ENCODE results near the gene XYLT1.

Gene XYLT1

GRCh38 chr16:17396762-17397498 is 73.8 kb downstream of the XYLT1 start:
- no peak for TF ChIP-seq TAF1 (IDR thresholded peaks at IDR 0.05; ENCODE audit: low read depth, low read length)
- no peak for TF ChIP-seq SPI1 (IDR thresholded peaks at IDR 0.05; ENCODE audit: low read depth, low read length)
- DNase-seq (ENCODE audit: insufficient read length, low spot score), result no peak
- FAIRE-seq, result no peak

- no peak for TF ChIP-seq TAF1 (IDR thresholded peaks at IDR 0.05; ENCODE audit: low read depth, low read length)
- no peak for TF ChIP-seq SPI1 (IDR thresholded peaks at IDR 0.05; ENCODE audit: low read depth, low read length)
- TF ChIP-seq POLR2A (IDR thresholded peaks at IDR 0.05; ENCODE audit: low read depth, low read length), result no peak
- TF ChIP-seq POU2F2 (IDR thresholded peaks at IDR 0.05; ENCODE audit: low read depth, low read length), result no peak
- TF ChIP-seq PAX5 (IDR thresholded peaks at IDR 0.05; ENCODE audit: insufficient read depth, low read length, severe bottlenecking), result no peak
- no peak for TF ChIP-seq POLR2AphosphoS5 (IDR thresholded peaks at IDR 0.05; ENCODE audit: low read depth, low read length)
- no peak for DNase-seq (ENCODE audit: insufficient read length, low spot score)
- FAIRE-seq, result no peak
These were observed 74.8 kb downstream of the XYLT1 start for GRCh38 chr16:17395849-17396480.

- FAIRE-seq (no peak), DNase-seq (ENCODE audit: insufficient read length, low spot score) (no peak)
- TF ChIP-seq TAF1 (IDR thresholded peaks at IDR 0.05; ENCODE audit: low read depth, low read length) (no peak), POU2F2 (IDR thresholded peaks at IDR 0.05; ENCODE audit: low read depth, low read length) (no peak), SPI1 (IDR thresholded peaks at IDR 0.05; ENCODE audit: low read depth, low read length) (no peak), POLR2AphosphoS5 (IDR thresholded peaks at IDR 0.05; ENCODE audit: low read depth, low read length) (no peak), POLR2A (IDR thresholded peaks at IDR 0.05; ENCODE audit: low read depth, low read length) (no peak), PAX5 (IDR thresholded peaks at IDR 0.05; ENCODE audit: insufficient read depth, low read length, severe bottlenecking) (no peak)
These were observed 77.7 kb downstream of the XYLT1 start for GRCh38 chr16:17392857-17393692.

DNA sequence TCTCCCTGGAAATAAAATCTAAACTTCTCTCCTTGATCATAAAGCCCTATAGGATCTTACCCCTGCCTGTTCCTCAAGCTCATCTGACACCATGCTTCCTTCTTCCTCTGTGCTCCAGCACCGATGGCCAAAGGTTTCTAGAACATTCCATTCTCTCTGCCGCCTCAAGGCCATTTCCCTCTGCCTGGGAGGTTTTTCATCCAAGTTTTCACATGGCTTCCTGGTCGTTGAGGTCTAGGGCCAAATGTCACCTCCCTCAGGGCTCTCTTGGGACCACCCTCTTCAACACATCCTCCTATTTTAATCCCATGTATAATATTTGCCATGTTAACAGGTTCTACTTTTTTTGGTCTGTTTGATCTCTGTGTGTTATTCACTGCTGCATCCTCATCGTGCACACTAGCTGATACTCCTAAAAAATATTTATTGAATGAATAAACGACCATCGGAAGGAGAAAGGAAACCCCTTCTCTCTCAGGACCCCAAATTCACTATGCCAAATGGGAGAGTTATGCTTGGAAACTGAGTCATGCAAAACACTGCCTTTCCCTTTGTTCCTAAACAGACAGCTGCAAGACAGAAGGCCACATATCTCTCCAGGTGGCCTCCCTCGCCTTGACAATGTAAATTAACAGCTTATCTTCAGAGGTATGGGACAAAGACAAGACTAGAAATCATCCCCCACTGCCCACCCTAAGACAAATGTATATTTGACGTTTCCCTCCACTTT is 78.5 kb downstream of the XYLT1 start:
- no peak for FAIRE-seq
- no peak for DNase-seq (ENCODE audit: insufficient read length, low spot score)
- TF ChIP-seq SPI1 (IDR thresholded peaks at IDR 0.05; ENCODE audit: low read depth, low read length) (no peak), POU2F2 (IDR thresholded peaks at IDR 0.05; ENCODE audit: low read depth, low read length) (no peak), PAX5 (IDR thresholded peaks at IDR 0.05; ENCODE audit: insufficient read depth, low read length, severe bottlenecking) (no peak), TAF1 (IDR thresholded peaks at IDR 0.05; ENCODE audit: low read depth, low read length) (no peak), POLR2A (IDR thresholded peaks at IDR 0.05; ENCODE audit: low read depth, low read length) (no peak), POLR2AphosphoS5 (IDR thresholded peaks at IDR 0.05; ENCODE audit: low read depth, low read length) (no peak)

DNA sequence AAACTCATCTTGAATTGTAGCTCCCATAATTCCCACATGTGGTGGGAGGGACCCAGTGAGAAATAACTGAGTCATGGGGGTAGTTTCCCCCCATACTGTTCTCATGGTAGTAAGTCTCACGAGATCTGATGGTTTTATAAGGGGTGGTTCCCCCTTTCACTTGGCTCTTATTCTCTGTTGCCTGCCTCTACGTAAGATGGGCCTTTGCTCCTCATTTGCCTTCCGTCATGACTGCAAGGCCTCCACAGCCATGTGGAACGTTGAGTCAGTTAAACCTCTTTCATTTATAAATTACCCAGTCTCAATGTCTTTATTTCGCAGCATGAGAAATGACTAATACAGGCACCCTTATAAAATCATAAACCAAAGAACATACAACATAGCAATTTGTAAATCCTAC is 79.0 kb downstream of the XYLT1 start:
- FAIRE-seq (no peak), DNase-seq (ENCODE audit: insufficient read length, low spot score) (no peak)
- TF ChIP-seq PAX5 (IDR thresholded peaks at IDR 0.05; ENCODE audit: insufficient read depth, low read length, severe bottlenecking) (no peak), POLR2A (IDR thresholded peaks at IDR 0.05; ENCODE audit: low read depth, low read length) (no peak), POLR2AphosphoS5 (IDR thresholded peaks at IDR 0.05; ENCODE audit: low read depth, low read length) (no peak), POU2F2 (IDR thresholded peaks at IDR 0.05; ENCODE audit: low read depth, low read length) (no peak), SPI1 (IDR thresholded peaks at IDR 0.05; ENCODE audit: low read depth, low read length) (no peak), TAF1 (IDR thresholded peaks at IDR 0.05; ENCODE audit: low read depth, low read length) (no peak)

- no peak for FAIRE-seq
- TF ChIP-seq TAF1 (IDR thresholded peaks at IDR 0.05; ENCODE audit: low read depth, low read length) (no peak), POLR2AphosphoS5 (IDR thresholded peaks at IDR 0.05; ENCODE audit: low read depth, low read length) (no peak), POU2F2 (IDR thresholded peaks at IDR 0.05; ENCODE audit: low read depth, low read length) (no peak), PAX5 (IDR thresholded peaks at IDR 0.05; ENCODE audit: insufficient read depth, low read length, severe bottlenecking) (no peak), SPI1 (IDR thresholded peaks at IDR 0.05; ENCODE audit: low read depth, low read length) (no peak), POLR2A (IDR thresholded peaks at IDR 0.05; ENCODE audit: low read depth, low read length) (no peak)
- DNase-seq (ENCODE audit: insufficient read length, low spot score), result no peak
These were observed 81.4 kb downstream of the XYLT1 start for GRCh38 chr16:17389384-17389783.

- no peak for FAIRE-seq
- no peak for TF ChIP-seq POLR2A (IDR thresholded peaks at IDR 0.05; ENCODE audit: low read depth, low read length)
- no peak for TF ChIP-seq POLR2AphosphoS5 (IDR thresholded peaks at IDR 0.05; ENCODE audit: low read depth, low read length)
- no peak for TF ChIP-seq POU2F2 (IDR thresholded peaks at IDR 0.05; ENCODE audit: low read depth, low read length)
- no peak for TF ChIP-seq PAX5 (IDR thresholded peaks at IDR 0.05; ENCODE audit: insufficient read depth, low read length, severe bottlenecking)
- TF ChIP-seq TAF1 (IDR thresholded peaks at IDR 0.05; ENCODE audit: low read depth, low read length), result no peak
- TF ChIP-seq SPI1 (IDR thresholded peaks at IDR 0.05; ENCODE audit: low read depth, low read length), result no peak
These were observed 83.5 kb downstream of the XYLT1 start for GRCh38 chr16:17387256-17387655.

GRCh38 chr16:17386229-17386628 is 84.5 kb downstream of the XYLT1 start:
- FAIRE-seq, result no peak

More at GRCh38 chr16:17387256-17387655, 83.5 kb downstream of the XYLT1 start:
- no peak for DNase-seq (ENCODE audit: insufficient read length, low spot score)

GRCh38 chr16:17384471-17384870 is 86.3 kb downstream of the XYLT1 start:
- no peak for FAIRE-seq
- TF ChIP-seq POLR2AphosphoS5 (IDR thresholded peaks at IDR 0.05; ENCODE audit: low read depth, low read length), result no peak
- no peak for TF ChIP-seq SPI1 (IDR thresholded peaks at IDR 0.05; ENCODE audit: low read depth, low read length)
- no peak for DNase-seq (ENCODE audit: insufficient read length, low spot score)

More at GRCh38 chr16:17386229-17386628, 84.5 kb downstream of the XYLT1 start:
- no peak for TF ChIP-seq POLR2A (IDR thresholded peaks at IDR 0.05; ENCODE audit: low read depth, low read length)
- DNase-seq (ENCODE audit: insufficient read length, low spot score), result no peak
